HG02938 (cell line): ENCODE results near the gene TUT7.

Experiments
- ATAC-seq: cut with Tn5 transposase; IDR thresholded peaks from one replicate; pipeline ENCODE4 v1.9.1; 2021; ENCODE audit warnings: mild to moderate bottlenecking, moderate library complexity; ENCODE audit not compliant: unreplicated experiment

TUT7 gene

DNA sequence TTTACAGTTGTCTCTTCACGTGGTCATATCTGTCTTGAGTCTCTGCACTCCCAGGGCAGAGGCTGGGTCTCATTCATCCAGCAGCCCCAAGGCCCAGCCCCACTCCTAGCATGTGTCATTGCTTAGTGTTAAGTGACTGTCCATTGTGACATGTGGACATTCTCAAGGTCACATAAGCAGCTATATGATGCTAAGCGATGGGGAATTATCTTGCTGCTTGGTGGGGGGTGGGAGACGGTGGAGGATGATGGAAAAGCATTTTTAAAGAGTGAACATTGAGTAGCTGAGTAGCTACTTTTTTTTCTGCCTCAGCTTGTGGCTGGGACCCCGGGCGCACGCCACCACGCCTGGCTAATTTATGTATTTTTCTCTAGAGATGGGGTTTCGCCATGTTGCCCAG lies 94.7 kb downstream of the TUT7 start, which contains the start of gene C9orf153:
TSS of gene C9orf153 (minus strand) at position 101 of the 400 bp plus-strand sequence. CDS start 30,054 bp downstream, outside the sequence.
- ATAC-seq = no peak

DNA sequence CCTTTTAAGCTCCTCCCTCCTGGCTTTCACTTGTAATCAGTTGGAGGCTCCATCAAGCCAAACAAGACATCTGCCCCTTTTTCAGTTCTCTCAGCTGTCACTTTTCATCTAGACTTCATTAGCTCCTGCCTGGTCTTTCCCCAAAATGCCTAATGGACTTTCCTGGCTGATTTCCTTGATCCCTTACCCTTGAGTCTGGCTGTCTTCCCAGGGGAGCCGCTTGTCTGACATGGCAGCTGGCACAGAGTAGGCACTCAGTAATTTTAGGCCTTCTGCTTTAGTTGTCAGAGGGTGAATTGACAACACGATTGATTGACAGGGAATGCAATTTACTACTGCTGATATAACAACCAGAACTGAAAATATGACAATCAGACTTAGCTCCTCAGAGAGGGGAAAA lies 96.8 kb downstream of the TUT7 start:
- no peak for ATAC-seq

DNA sequence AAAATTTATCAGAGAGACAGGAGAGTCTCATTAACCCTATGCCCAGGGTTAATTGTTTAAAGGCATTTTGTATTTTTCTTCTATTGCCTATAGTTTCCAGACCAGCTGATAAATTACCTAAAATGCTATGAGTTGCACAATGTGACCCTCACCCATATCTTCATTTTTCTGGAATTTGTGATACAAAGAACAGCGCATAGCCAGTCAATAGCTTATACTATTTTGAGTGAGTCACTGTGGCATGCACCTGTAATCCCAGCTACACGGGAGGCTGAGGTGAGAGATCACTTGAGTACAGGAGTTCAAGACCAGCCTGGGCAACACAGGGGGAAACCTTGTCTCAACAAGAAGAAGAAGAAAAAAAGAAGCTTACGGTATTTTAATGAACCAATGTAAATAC lies 97.6 kb downstream of the TUT7 start:
- ATAC-seq = no peak

DNA sequence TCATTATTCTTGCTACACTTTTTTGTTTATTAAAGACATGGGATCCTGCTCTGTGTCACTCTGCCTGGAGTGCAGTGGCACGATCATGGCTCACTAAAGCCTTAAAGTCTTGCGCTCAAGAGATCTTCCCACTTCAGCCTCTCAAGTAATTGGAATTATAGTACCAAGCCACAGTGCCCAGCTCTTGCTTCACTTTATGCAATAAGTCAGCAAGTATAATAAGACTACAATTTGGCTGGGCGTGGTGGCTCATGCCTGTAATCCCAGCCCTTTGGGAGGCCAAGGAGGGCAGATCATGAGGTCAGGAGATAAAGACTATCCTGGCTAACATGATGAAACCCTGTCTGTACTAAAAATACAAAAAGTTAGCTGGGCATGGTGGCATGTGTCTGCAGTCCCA lies 100.6 kb downstream of the TUT7 start:
- no peak for ATAC-seq

DNA sequence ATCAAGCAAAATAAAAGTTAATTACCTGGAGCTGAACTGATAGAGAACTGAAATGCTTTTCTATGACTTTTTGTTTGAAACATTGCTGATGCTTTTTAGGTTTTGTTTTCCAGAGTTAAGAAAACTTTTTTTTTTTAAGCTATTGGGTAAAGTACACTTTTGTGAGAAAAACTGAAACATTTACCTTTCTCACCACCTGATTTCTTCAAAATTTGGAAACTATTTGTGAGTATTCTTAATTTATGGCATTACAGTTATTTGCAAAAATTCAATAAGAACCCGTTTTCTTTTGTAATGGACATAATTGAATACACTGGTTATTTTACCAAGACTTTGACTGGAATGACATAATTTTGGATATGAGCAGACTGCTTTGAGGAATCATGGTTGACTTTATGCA lies 101.3 kb downstream of the TUT7 start:
- ATAC-seq = no peak

DNA sequence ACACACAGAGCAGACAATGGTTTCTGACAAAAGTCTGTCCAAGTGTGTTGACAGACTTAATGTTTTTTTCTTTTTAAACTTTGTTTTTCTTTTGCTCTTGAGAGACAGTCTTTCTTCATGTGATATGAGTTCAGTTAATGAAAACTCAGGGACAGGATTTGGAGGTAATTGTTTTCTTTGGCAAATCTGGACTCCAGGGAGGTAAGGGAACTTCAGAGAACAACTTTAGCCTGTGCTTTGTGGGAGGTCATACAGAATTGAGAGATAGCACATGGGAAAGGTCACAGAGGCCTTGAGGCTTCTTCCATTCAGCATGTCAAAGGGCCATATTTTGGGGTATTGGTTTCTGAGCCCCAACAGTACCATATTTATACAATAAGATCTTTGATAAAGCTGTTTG lies 104.1 kb downstream of the TUT7 start:
- no peak for ATAC-seq

DNA sequence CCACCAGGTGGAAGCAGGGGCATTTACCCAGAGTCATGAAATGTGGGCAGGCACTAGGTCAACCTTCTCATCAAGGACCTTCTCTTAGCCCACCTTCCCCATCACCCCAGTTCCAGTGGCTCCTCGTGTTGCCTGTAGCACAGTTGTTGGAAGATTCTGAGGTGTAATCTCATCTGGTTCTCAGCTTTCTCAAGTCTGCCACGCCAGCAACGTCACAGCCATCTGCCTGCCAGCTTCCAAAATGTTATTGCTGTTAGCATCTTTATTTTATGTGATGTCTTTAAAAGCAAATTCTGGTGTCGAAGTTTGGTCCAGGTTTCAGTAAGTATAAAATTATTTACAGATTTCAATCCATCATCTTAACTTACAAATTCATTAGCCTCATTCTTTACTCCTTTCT lies 105.5 kb downstream of the TUT7 start:
- ATAC-seq = no peak

DNA sequence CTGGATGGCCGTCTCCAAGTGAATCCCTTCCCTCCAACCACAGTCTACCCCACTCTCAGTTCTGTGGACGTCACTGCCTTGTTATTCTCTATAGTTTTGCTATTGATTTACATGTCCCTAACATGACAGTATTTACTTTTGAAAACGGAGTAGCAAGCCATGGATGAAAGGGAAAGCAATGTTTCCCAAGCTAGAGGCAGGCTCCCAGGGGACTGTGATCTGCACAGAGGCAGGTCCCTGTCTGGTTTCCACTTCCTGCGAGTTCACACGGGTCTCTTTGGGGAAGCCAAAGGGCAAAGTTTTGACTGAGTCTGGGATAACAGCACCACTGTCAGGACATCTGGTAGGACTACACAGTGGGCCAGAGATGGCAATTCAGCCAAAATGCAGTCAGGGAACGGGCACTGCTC lies 107.5 kb downstream of the TUT7 start:
- peak; percentile 74 for ATAC-seq

DNA sequence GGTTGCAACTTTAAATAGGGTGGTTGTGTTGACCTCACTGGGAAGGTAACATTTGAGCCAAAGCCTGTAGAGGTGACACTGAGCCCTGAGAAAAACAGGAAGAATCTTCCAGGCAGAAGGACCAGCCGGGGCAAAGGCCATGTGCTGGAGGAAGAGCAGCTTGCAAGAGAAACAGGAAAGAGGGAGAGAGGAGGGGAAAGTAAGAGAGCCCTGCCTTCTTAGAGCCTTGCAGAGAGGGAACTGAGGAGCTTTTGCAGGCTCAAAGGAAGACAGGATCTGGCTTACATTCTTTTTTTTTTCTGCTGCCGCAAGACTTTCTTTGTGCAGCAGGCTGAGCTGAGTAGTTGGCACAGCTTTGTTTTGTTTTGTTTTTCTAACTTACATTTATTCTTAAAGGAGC lies 112.1 kb downstream of the TUT7 start:
- no peak for ATAC-seq

DNA sequence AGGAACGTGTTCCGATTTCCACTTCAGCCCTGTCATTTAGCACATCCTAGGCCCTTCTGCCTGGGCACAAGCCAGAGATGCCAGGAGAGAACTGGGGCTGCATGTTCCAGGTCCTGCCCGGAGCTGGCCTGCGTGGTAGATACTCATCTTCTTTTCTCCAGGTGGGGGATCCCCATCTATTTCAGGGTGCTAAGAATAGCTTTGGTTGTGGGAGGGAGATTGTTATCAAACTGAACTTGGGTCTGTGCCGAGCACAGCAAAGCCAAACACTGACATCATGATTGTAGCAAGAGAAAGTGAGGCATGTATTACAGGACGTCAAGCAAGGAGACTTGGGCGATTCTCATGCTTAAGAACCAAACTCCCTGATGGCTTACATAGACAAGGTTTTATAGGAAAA lies 113.0 kb downstream of the TUT7 start:
- ATAC-seq = no peak

DNA sequence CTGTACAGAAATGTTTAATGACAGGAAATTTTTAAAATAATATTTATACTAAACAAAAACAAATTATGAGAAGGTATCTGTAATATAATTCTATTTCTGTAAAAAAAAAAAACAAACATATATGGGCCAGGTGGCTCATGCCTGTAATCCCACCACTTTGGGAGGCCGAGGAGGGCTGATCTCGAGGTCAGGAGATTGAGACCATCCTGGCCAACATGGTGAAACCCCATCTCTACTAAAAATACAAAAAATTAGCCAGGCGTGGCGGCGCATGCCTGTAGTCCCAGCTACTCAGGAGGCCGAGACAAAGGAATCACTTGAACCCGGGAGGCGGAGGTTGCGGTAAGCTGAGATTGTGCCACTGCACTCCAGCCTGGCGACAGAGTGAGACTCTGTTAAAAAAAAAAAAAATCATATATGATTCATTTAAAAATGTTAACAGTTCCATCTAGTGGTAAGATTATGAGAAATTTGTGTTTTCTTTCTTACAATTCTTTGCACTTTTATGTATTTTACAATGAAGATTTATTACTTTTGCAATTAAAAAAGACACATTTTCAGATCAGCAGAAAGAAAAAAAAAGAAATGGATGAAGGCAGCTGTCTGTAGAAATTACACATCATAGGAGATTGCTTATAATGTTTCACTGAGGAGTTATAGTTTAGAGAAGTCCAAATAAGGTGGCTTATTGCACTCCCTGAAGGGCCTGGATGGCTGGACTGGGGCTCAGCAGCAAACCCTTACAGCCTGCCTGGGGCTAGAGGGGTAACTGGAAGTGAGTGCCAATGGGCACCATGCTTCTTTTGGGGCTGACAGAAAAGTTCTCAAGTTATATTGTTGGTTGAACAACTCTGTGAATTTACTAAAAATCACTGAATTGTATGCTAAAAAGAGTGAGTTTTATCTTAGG lies 115.1 kb downstream of the TUT7 start:
- ATAC-seq = no peak
